Endothelial cell of umbilical vein (primary cell): Measurements from ENCODE around the gene AOC1. TPM values are rescaled to one million over a fixed set of nuclear protein-coding genes. Genes with fewer than 3 reads are reported as not detected.

Experiments used
- BruUV-seq: library from RNA; stranded (reverse); fragments of 400-500 nt; replicated peaks from 2 replicates; lab custom pipeline; 2021; lab: Mats Ljungman, UMichigan
- CTCF ChIA-PET: fragments of 300-600, 350-600 bp; sonication (Branson Sonifier 250); formaldehyde crosslinking; loops from one replicate; lab custom pipeline; 2021; ENCODE audit warnings: antibody characterized with exemption, inconsistent platforms; lab: Charles Lee
- POLR2A ChIA-PET: fragments of 300-600, 350-600 bp; sonication (Branson Sonifier 250); formaldehyde crosslinking; loops from one replicate; lab custom pipeline; 2021; ENCODE audit warnings: antibody characterized with exemption, inconsistent platforms; lab: Charles Lee
- DNase-seq: peaks from one replicate; pipeline ENCODE4 v3.0.0-alpha.2; 2011; ENCODE audit warnings: low read depth, low spot score
- FAIRE-seq: peaks from 2 replicates; lab custom pipeline; 2011; peaks lifted over from hg19 to GRCh38; lab: Jason Lieb, UNC
- H2AFZ ChIP-seq: 2 replicates; pipeline ENCODE4 v1.6.0; 2012; ENCODE audit warnings: low read depth, low read length, control low read depth, inconsistent platforms
- H3K27ac ChIP-seq: 2 replicates; pipeline ENCODE4 v1.5.1; 2011; ENCODE audit warnings: low read depth, mild to moderate bottlenecking, control low read depth, low read length, moderate library complexity; ENCODE audit not compliant: insufficient read depth
- H3K27me3 ChIP-seq, 2 experiments: 2 replicates each; pipeline versions ENCODE4 v1.6.0 to v1.6.1; 2011; ENCODE audit warnings: low read length in 2 of 2, mixed read lengths in 1 of 2; ENCODE audit not compliant: control insufficient read depth in 2 of 2, insufficient read depth in 2 of 2
- H3K36me3 ChIP-seq, 2 experiments: 2 replicates in 1 of 2; 3 replicates in 1 of 2; pipeline ENCODE4 v1.5.1; 2011; ENCODE audit warnings: low read length in 2 of 2, mild to moderate bottlenecking in 1 of 2, moderate library complexity in 1 of 2; ENCODE audit not compliant: control insufficient read depth in 2 of 2, insufficient read depth in 2 of 2; ENCODE audit errors: extremely low read depth in 1 of 2
- H3K4me1 ChIP-seq: 3 replicates; pipeline ENCODE4 v1.5.1; 2011; ENCODE audit warnings: mild to moderate bottlenecking, low read length; ENCODE audit not compliant: control insufficient read depth, insufficient read depth; ENCODE audit errors: extremely low read depth
- H3K4me2 ChIP-seq: 2 replicates; pipeline ENCODE4 v1.6.1; 2011; ENCODE audit warnings: low read length, control low read depth, mixed read lengths; ENCODE audit not compliant: insufficient read depth
- H3K4me3 ChIP-seq, 3 experiments: fragments of 200-600 bp in 1 of 3; sonication (generic), shearing (Covaris generic) in 1 of 3; replicated peaks in 1 of 3; 2 replicates each; pipeline ENCODE4 v1.5.1; 2011 to 2016; ENCODE audit warnings: control low read depth in 3 of 3, low read length in 3 of 3, mild to moderate bottlenecking in 2 of 3, inconsistent platforms in 1 of 3, low read depth in 1 of 3, moderate library complexity in 1 of 3; ENCODE audit not compliant: insufficient read depth in 1 of 3
- H3K79me2 ChIP-seq: 2 replicates; pipeline ENCODE4 v1.6.0; 2012; ENCODE audit warnings: low read length, inconsistent platforms; ENCODE audit not compliant: control insufficient read depth, insufficient read depth
- H3K9ac ChIP-seq: replicated peaks from 2 replicates; pipeline ENCODE3; 2011; ENCODE audit warnings: low read length, control low read depth; ENCODE audit not compliant: insufficient read depth; ENCODE audit errors: extremely low read depth
- H3K9me1 ChIP-seq: replicated peaks from 3 replicates; pipeline ENCODE4 v1.6.0; 2011; ENCODE audit warnings: mild to moderate bottlenecking, low read length; ENCODE audit not compliant: control insufficient read depth, insufficient read depth; ENCODE audit errors: extremely low read depth
- H3K9me3 ChIP-seq: replicated peaks from 2 replicates; pipeline ENCODE4 v1.5.1; 2012; ENCODE audit warnings: low read length, inconsistent platforms; ENCODE audit not compliant: control insufficient read depth, insufficient read depth
- H4K20me1 ChIP-seq: replicated peaks from 2 replicates; pipeline ENCODE3; 2011; ENCODE audit warnings: mild to moderate bottlenecking, low read length; ENCODE audit not compliant: control insufficient read depth, insufficient read depth; ENCODE audit errors: extremely low read depth
- CTCF ChIP-seq, 2 donors: IDR thresholded peaks; 1 replicate in 1 of 2; 2 replicates in 1 of 2; pipeline ENCODE4 v1.5.1; 2011; ENCODE audit warnings: low read length in 2 of 2, mild to moderate bottlenecking in 2 of 2, moderate library complexity in 2 of 2, control low read depth in 1 of 2, inconsistent platforms in 1 of 2, low read depth in 1 of 2; ENCODE audit not compliant: insufficient read depth in 1 of 2; ENCODE audit errors: extremely low read depth in 1 of 2
- EZH2 ChIP-seq: IDR thresholded peaks from 2 replicates; pipeline ENCODE4 v1.6.1; 2012; ENCODE audit warnings: borderline replicate concordance, low read depth, mild to moderate bottlenecking, moderate library complexity, low read length, inconsistent platforms; ENCODE audit not compliant: severe bottlenecking
- FOS ChIP-seq: IDR thresholded peaks from 2 replicates; pipeline ENCODE4 v1.6.1; 2011; ENCODE audit warnings: mild to moderate bottlenecking, low read length, moderate library complexity, borderline replicate concordance; ENCODE audit not compliant: insufficient read depth
- GATA2 ChIP-seq: IDR thresholded peaks from 2 replicates; pipeline ENCODE4 v1.7.0; 2011; ENCODE audit warnings: low read depth, mild to moderate bottlenecking, moderate library complexity, mixed read lengths, low read length; ENCODE audit not compliant: insufficient read length, insufficient read depth
- JUN ChIP-seq: IDR thresholded peaks from 2 replicates; pipeline ENCODE4 v1.6.1; 2011; ENCODE audit warnings: borderline replicate concordance, low read depth; ENCODE audit not compliant: insufficient read length, insufficient read depth
- MAX ChIP-seq: IDR thresholded peaks from 2 replicates; pipeline ENCODE4 v1.6.1; 2011; ENCODE audit not compliant: insufficient read depth, insufficient read length
- MYC ChIP-seq: IDR thresholded peaks from one replicate; pipeline ENCODE4 v1.6.1; 2011; ENCODE audit warnings: mild to moderate bottlenecking, low read depth, low read length
- POLR2A ChIP-seq: IDR thresholded peaks from 2 replicates; pipeline ENCODE4 v1.6.1; 2012; ENCODE audit warnings: low read depth, mild to moderate bottlenecking, control low read depth, low read length
- POLR2AphosphoS5 ChIP-seq: IDR thresholded peaks from 2 replicates; pipeline ENCODE4 v1.6.1; 2012; ENCODE audit warnings: low read depth, mild to moderate bottlenecking, control low read depth, low read length, moderate library complexity; ENCODE audit not compliant: insufficient read depth
- dilution Hi-C: fragments of 300-500 bp; cut with MboI; formaldehyde crosslinking; loops from one replicate; pipeline ENCODE4 v1.15.0; 2019; ENCODE audit warnings: low sequenced_read_pairs; ENCODE audit not compliant: extremely low pct_ligation_motif_present
- intact Hi-C: fragments of 100-400 bp; cut with micrococcal nuclease; formaldehyde crosslinking; loops from one replicate; pipeline ENCODE4 v1.10.0; 2022
- polyA plus RNA-seq, 4 experiments: library from polyadenylated mRNA; depleted of rRNA in 3 of 4; stranded (reverse) in 3 of 4; unstranded in 1 of 4; fragments of >200 nt; gene quantifications; 2 replicates each; pipeline versions ENCODE4 v1.2.1 to v1.2.3, GENCODE V29; 2011 to 2012; ENCODE audit warnings: missing spikeins in 1 of 4
- total RNA-seq: library from RNA; stranded (reverse); gene quantifications from 2 replicates; pipeline ENCODE4 v1.2.3, GENCODE V29; 2021

AOC1 gene
- total and polyA plus RNA-seq, 2 donors (not counting 3 experiments of a cell fraction or from before 2014, with no cell fraction given) = not detected

- Histone ChIP-seq H3K9ac (no peak overlapping the region), H3K4me1 (peaks cover 8% of the 10 kb centered on the region), H3K9me3 (no peaks in the 10 kb centered on the region), H3K79me2 (no peaks in the 10 kb centered on the region), H2AFZ (no peak overlapping the region), H3K4me3 (no peak overlapping the region), H3K27ac (no peak overlapping the region), H3K4me2 (no peak overlapping the region), H3K9me1 (no peaks in the 10 kb centered on the region), H3K36me3 (no peaks in the 10 kb centered on the region), H4K20me1 (no peaks in the 10 kb centered on the region), H3K27me3 (peaks cover 8 to 35% of the 10 kb centered on the region in 2 experiments)
- dilution Hi-C loops = no loop called here
- POLR2A ChIA-PET = no interaction called here
- FAIRE-seq (no peak), DNase-seq (no peak)
- CTCF ChIA-PET = interaction anchor here (2.7 kb wide), 1 partner anchor 24 kb away, joined by 13 read pairs; no protein-coding TSS in a partner anchor
- BruUV-seq = no TSS peak
- TF ChIP-seq CTCF (IDR thresholded peaks at IDR 0.05; ENCODE audit: extremely low read depth in 1 of 2, insufficient read depth in 1 of 2, low read depth in 1 of 2, low read length in 2 of 2) = no peak
- no peak for TF ChIP-seq MYC
- TF ChIP-seq GATA2 = no peak
- TF ChIP-seq EZH2 = no peak
- TF ChIP-seq MAX = no peak
- no peak for TF ChIP-seq JUN
- TF ChIP-seq FOS = no peak
- no peak for TF ChIP-seq POLR2A
- TF ChIP-seq POLR2AphosphoS5 = no peak
- intact Hi-C loops = loop anchor here (5.0 kb wide), 2 partner anchors 113 to 242 kb away; partner anchors contain the start of gene GIMAP6
These were observed 22.3 kb downstream of the AOC1 start for GRCh38 chr7:150874401-150875198.
